ENCODE data around the gene LRMDA. TPM values are rescaled to one million over a fixed set of nuclear protein-coding genes. Genes with fewer than 3 reads are reported as not detected.

The LRMDA gene
- total and polyA plus RNA-seq, 2 donors (not counting 1 experiment from before 2014, with no cell fraction given) = 0.12 TPM; not detected in 1

GRCh38 chr10:76138286-76138685, 706.9 kb downstream of the LRMDA start:
- H2AFZ ChIP-seq (ENCODE audit: insufficient read depth, low read depth, low read length, poor library complexity, severe bottlenecking) = no peak overlapping the region
- no peaks in the 10 kb centered on the region for H4K20me1 ChIP-seq (ENCODE audit: control insufficient read depth, insufficient read depth, low read length, poor library complexity, severe bottlenecking)
- H3K4me3 ChIP-seq (ENCODE audit: control extremely low read depth in 1 of 5, extremely low read depth in 1 of 5, insufficient read depth in 1 of 5, low read depth in 2 of 5, low read length in 4 of 5) = no peak overlapping the region
- H3K9ac ChIP-seq (ENCODE audit: low read length) = no peak overlapping the region
- H3K27me3 ChIP-seq (replicated peaks in 1 of 4; ENCODE audit: control extremely low read depth in 1 of 4, control insufficient read depth in 3 of 4, insufficient read depth in 4 of 4, low read length in 3 of 4) = no peaks in the 10 kb centered on the region
- Mint-ChIP-seq H3K4me1 (no peaks in the 10 kb centered on the region), H3K27me3 (no peaks in the 10 kb centered on the region), H3K27ac (no peak overlapping the region), H3K9me3 (ENCODE audit: insufficient read depth) (no peaks in the 10 kb centered on the region), H3K4me3 (no peak overlapping the region)
- TF ChIP-seq EZH2 (IDR thresholded peaks at IDR 0.05; ENCODE audit: borderline replicate concordance, insufficient read depth, low read depth, low read length, poor library complexity, severe bottlenecking) = no peak
- TF ChIP-seq CTCF (IDR thresholded peaks at IDR 0.05) = no peak
- no peaks in the 10 kb centered on the region for H3K36me3 ChIP-seq (replicated peaks in 1 of 2; ENCODE audit: control extremely low read depth in 1 of 2, control insufficient read depth in 1 of 2, extremely low read depth in 1 of 2, insufficient read depth in 2 of 2, low read length in 1 of 2)
- H3K4me2 ChIP-seq (replicated peaks; ENCODE audit: low read depth, low read length, poor library complexity, severe bottlenecking) = no peak overlapping the region
- DNase-seq (no peak), ATAC-seq (ENCODE audit: low read depth) (no peak)
- no peaks in the 10 kb centered on the region for H3K79me2 ChIP-seq (ENCODE audit: control insufficient read depth, insufficient read depth, low read length)
- H3K4me1 ChIP-seq (ENCODE audit: control insufficient read depth in 2 of 2, insufficient read depth in 2 of 2, low read length in 2 of 2) = no peaks in the 10 kb centered on the region
- no peak overlapping the region for H3K27ac ChIP-seq (ENCODE audit: low read length in 2 of 2)
- intact Hi-C loops (cut with micrococcal nuclease) = no loop called here
- H3K9me3 ChIP-seq (ENCODE audit: control extremely low read depth in 1 of 3, control insufficient read depth in 2 of 3, insufficient read depth in 1 of 3, low read length in 2 of 3) = peaks cover 0 to 1% (median 0%) of the 10 kb centered on the region in 3 donors
- POLR2A ChIA-PET = no interaction called here
- CTCF ChIA-PET = no interaction called here
- WGBS (ENCODE audit: insufficient coverage) = no CpG with 5 or more reads among the region's 2 CpGs

GRCh38 chr10:76138906-76139305, 707.5 kb downstream of the LRMDA start:
- intact Hi-C loops (cut with micrococcal nuclease) = no loop called here
- Histone ChIP-seq H3K4me1 (ENCODE audit: control insufficient read depth in 2 of 2, insufficient read depth in 2 of 2, low read length in 2 of 2) (no peaks in the 10 kb centered on the region), H3K9ac (ENCODE audit: low read length) (no peak overlapping the region), H3K36me3 (replicated peaks in 1 of 2; ENCODE audit: control extremely low read depth in 1 of 2, control insufficient read depth in 1 of 2, extremely low read depth in 1 of 2, insufficient read depth in 2 of 2, low read length in 1 of 2) (no peaks in the 10 kb centered on the region), H3K79me2 (ENCODE audit: control insufficient read depth, insufficient read depth, low read length) (no peaks in the 10 kb centered on the region), H2AFZ (ENCODE audit: insufficient read depth, low read depth, low read length, poor library complexity, severe bottlenecking) (no peak overlapping the region), H3K4me2 (replicated peaks; ENCODE audit: low read depth, low read length, poor library complexity, severe bottlenecking) (no peak overlapping the region), H3K27me3 (replicated peaks in 1 of 4; ENCODE audit: control extremely low read depth in 1 of 4, control insufficient read depth in 3 of 4, insufficient read depth in 4 of 4, low read length in 3 of 4) (no peaks in the 10 kb centered on the region), H4K20me1 (ENCODE audit: control insufficient read depth, insufficient read depth, low read length, poor library complexity, severe bottlenecking) (no peaks in the 10 kb centered on the region), H3K4me3 (ENCODE audit: control extremely low read depth in 1 of 5, extremely low read depth in 1 of 5, insufficient read depth in 1 of 5, low read depth in 2 of 5, low read length in 4 of 5) (no peak overlapping the region), H3K27ac (ENCODE audit: low read length in 2 of 2) (no peak overlapping the region), H3K9me3 (ENCODE audit: control extremely low read depth in 1 of 3, control insufficient read depth in 2 of 3, insufficient read depth in 1 of 3, low read length in 2 of 3) (peaks cover 0 to 1% (median 0%) of the 10 kb centered on the region in 3 donors)
- ChIA-PET CTCF (no interaction called here), POLR2A (no interaction called here)
- 100% methylated on average over 1 of the region's 3 CpGs for WGBS (ENCODE audit: insufficient coverage)
- Mint-ChIP-seq H3K27ac (no peak overlapping the region), H3K4me1 (no peaks in the 10 kb centered on the region), H3K27me3 (no peaks in the 10 kb centered on the region), H3K9me3 (ENCODE audit: insufficient read depth) (no peaks in the 10 kb centered on the region), H3K4me3 (no peak overlapping the region)
- DNase-seq = no peak
- TF ChIP-seq EZH2 (IDR thresholded peaks at IDR 0.05; ENCODE audit: borderline replicate concordance, insufficient read depth, low read depth, low read length, poor library complexity, severe bottlenecking) = no peak
- TF ChIP-seq CTCF (IDR thresholded peaks at IDR 0.05) = no peak
- ATAC-seq (ENCODE audit: low read depth) = no peak
